Body of pancreas (tissue), 4 donors: ENCODE results near the gene DTWD2. TPM values are rescaled to one million over a fixed set of nuclear protein-coding genes. Genes with fewer than 3 reads are reported as not detected.
"Not testable (repeated sequence)": the region's sequence is repeated elsewhere in the genome, so short reads cannot be mapped to it uniquely, and the experiment has no call there.

Source experiments
- ATAC-seq: fragments of 150-250 bp; one replicate; pipeline ENCODE4 v1.9.1; 2016
- DNase-seq, 4 donors: peaks; one replicate each; pipeline ENCODE4 v3.0.0-alpha.2; 2019
- H3K27ac ChIP-seq, 4 donors: fragments of 200-600 bp; sonication (generic); 1 replicate in 3 of 4; 2 replicates in 1 of 4; pipeline versions ENCODE4 v1.5.1 to v1.6.1; 2016 to 2019; ENCODE audit warnings: mild to moderate bottlenecking in 1 of 4, mixed read lengths in 1 of 4, moderate library complexity in 1 of 4
- H3K27me3 ChIP-seq, 2 donors: fragments of 200-600 bp; sonication (generic); one replicate each; pipeline ENCODE4 v1.6.0; 2016; ENCODE audit warnings: mild to moderate bottlenecking in 1 of 2
- H3K36me3 ChIP-seq, 2 donors: fragments of 200-600 bp; sonication (generic); replicated peaks in 1 of 2; 2 replicates each; pipeline ENCODE4 v1.5.1; 2016; ENCODE audit warnings: low read depth in 2 of 2; ENCODE audit not compliant: insufficient read depth in 1 of 2
- H3K4me1 ChIP-seq: fragments of 200-600 bp; sonication (generic); one replicate; pipeline ENCODE4 v1.6.0; 2016
- H3K4me3 ChIP-seq, 2 donors: fragments of 200-600 bp; sonication (generic); 1 replicate in 1 of 2; 2 replicates in 1 of 2; pipeline ENCODE4 v1.5.1; 2016 to 2019
- H3K9me3 ChIP-seq, 3 donors: fragments of 200-600 bp; sonication (generic); 1 replicate in 2 of 3; 2 replicates in 1 of 3; pipeline ENCODE4 v1.5.1; 2016
- CTCF ChIP-seq, 7 experiments: fragments of 450-650 bp in 4 of 7; fragments of 200-600 bp in 3 of 7; sonication (generic) in 3 of 7; IDR thresholded peaks; one replicate each; pipeline ENCODE4 v1.5.1; 2016 to 2019; ENCODE audit warnings: antibody characterized with exemption in 7 of 7
- POLR2A ChIP-seq, 3 donors: fragments of 450-650 bp; IDR thresholded peaks; one replicate each; pipeline ENCODE4 v1.6.1; 2016; ENCODE audit warnings: antibody characterized with exemption in 3 of 3, mild to moderate bottlenecking in 2 of 3
- WGBS, 2 donors: methylation state at CpG; one replicate each; pipeline ENCODE4 v1.1.5; 2017; 5-methylcytosine and 5-hydroxymethylcytosine counted together
- intact Hi-C: fragments of 100-400 bp; cut with DNase I; formaldehyde crosslinking; loops from one replicate; pipeline ENCODE4 v1.15.1; 2023
- total RNA-seq, 2 donors: library from RNA; depleted of rRNA; stranded (reverse); fragments of >200 nt; gene quantifications; one replicate each; pipeline ENCODE4 v1.1.0, GENCODE V29; 2016

The DTWD2 gene
- total RNA-seq, 2 donors from 2014 or later, result 7.5 to 29.7 TPM

GRCh38 chr5:118889165-118889564, 99.2 kb downstream of the DTWD2 start:
- TF ChIP-seq CTCF (IDR thresholded peaks at IDR 0.05) (no peak), POLR2A (IDR thresholded peaks at IDR 0.05) (no peak)
- no peak overlapping the region for H3K27ac ChIP-seq
- H3K4me1 ChIP-seq, result no peaks in the 10 kb centered on the region
- WGBS, 2 donors, result 85 to 91% methylated on average over 2 of the region's 2 CpGs
- DNase-seq, result no peak
- no peak overlapping the region for H3K4me3 ChIP-seq
- no peaks in the 10 kb centered on the region for H3K9me3 ChIP-seq
- no peaks in the 10 kb centered on the region for H3K27me3 ChIP-seq
- intact Hi-C loops, result no loop called here
- no peaks in the 10 kb centered on the region for H3K36me3 ChIP-seq
- ATAC-seq, result no peak

GRCh38 chr5:118888556-118888955, 99.8 kb downstream of the DTWD2 start:
- no peak overlapping the region for H3K4me3 ChIP-seq
- H3K9me3 ChIP-seq, result no peaks in the 10 kb centered on the region
- DNase-seq (no peak), ATAC-seq (no peak)
- H3K27me3 ChIP-seq, result no peaks in the 10 kb centered on the region
- no peaks in the 10 kb centered on the region for H3K4me1 ChIP-seq
- no peak overlapping the region for H3K27ac ChIP-seq
- TF ChIP-seq CTCF (IDR thresholded peaks at IDR 0.05), result no peak
- TF ChIP-seq POLR2A (IDR thresholded peaks at IDR 0.05), result no peak
- no peaks in the 10 kb centered on the region for H3K36me3 ChIP-seq
- WGBS, 2 donors, result 74 to 78% methylated on average over 2 of the region's 2 CpGs
- intact Hi-C loops, result no loop called here

GRCh38 chr5:118883362-118883761, 105.0 kb downstream of the DTWD2 start:
- no peak overlapping the region for H3K4me3 ChIP-seq
- TF ChIP-seq CTCF (IDR thresholded peaks at IDR 0.05), result no peak
- TF ChIP-seq POLR2A (IDR thresholded peaks at IDR 0.05), result no peak
- H3K4me1 ChIP-seq, result no peaks in the 10 kb centered on the region
- WGBS, 2 donors, result 69 to 92% methylated on average over 2 of the region's 2 CpGs
- ATAC-seq, result no peak
- H3K27ac ChIP-seq, result no peak overlapping the region
- no peaks in the 10 kb centered on the region for H3K27me3 ChIP-seq
- DNase-seq, result no peak
- no peaks in the 10 kb centered on the region for H3K9me3 ChIP-seq
- intact Hi-C loops, result no loop called here
- no peaks in the 10 kb centered on the region for H3K36me3 ChIP-seq

- no peak for ATAC-seq
- no peak for DNase-seq
- Histone ChIP-seq H3K9me3 (no peaks in the 10 kb centered on the region), H3K27me3 (no peaks in the 10 kb centered on the region), H3K4me1 (no peaks in the 10 kb centered on the region), H3K36me3 (no peaks in the 10 kb centered on the region), H3K27ac (no peak overlapping the region), H3K4me3 (no peak overlapping the region)
- TF ChIP-seq POLR2A (IDR thresholded peaks at IDR 0.05) (no peak), CTCF (IDR thresholded peaks at IDR 0.05) (no peak)
- intact Hi-C loops, result no loop called here
- 94 to 97% methylated on average over 3 of the region's 3 CpGs for WGBS, 2 donors
Observed at GRCh38 chr5:118882666-118883065, 105.7 kb downstream of the DTWD2 start.

GRCh38 chr5:118876852-118877251, 111.5 kb downstream of the DTWD2 start:
- H3K4me3 ChIP-seq, ATAC-seq, H3K36me3 ChIP-seq, DNase-seq, H3K9me3 ChIP-seq, H3K27me3 ChIP-seq, H3K27ac ChIP-seq, intact Hi-C loops, H3K4me1 ChIP-seq: not testable (repeated sequence)
- WGBS, 2 donors, result 74 to 91% methylated on average over 3 of the region's 3 CpGs
